NCI-H526 (cell line): ENCODE results near the gene ABLIM1.

Experiments used
- DNase-seq, 2 experiments: peaks; one replicate each; lab custom pipeline; 2025; lab: John Stamatoyannopoulos, UW

Gene ABLIM1

DNA sequence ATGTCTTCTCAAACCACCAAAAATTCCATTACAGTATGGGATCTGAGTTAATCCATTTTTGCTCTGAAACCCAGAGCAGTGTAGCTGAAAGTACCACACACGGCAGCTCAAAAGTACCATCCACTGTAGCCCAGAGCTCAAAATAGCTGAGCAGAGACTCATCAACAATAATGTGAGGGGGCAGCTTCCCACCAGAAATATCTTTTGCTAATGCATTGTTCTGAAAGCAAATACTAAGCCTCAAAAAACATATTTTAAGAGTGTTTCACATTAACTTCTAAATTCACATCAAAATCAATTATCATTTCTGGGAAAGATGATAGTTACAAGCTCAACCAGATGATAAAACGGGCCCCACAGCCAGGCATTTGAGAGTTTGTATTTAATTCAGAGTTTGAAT is 73.7 kb downstream of the ABLIM1 start:
- no peak for DNase-seq

DNA sequence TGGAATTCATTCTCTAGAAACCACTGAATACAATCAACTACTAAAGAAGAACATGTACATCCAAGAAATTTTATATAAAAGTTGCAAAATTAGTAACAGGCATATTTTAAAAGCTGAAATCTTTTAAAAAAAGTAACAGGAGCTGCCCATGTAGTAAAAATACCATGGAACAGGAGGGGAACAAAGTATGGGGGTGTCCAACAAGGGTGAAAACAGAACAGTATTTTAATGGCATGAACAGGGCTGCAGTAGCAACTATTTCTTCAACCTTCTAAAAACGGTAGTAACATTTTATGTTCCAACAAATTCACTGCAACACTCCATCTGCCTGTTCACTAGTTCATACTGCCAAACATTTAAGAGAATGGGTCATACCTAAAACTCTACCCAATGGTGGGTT is 77.0 kb downstream of the ABLIM1 start:
- DNase-seq, result no peak

DNA sequence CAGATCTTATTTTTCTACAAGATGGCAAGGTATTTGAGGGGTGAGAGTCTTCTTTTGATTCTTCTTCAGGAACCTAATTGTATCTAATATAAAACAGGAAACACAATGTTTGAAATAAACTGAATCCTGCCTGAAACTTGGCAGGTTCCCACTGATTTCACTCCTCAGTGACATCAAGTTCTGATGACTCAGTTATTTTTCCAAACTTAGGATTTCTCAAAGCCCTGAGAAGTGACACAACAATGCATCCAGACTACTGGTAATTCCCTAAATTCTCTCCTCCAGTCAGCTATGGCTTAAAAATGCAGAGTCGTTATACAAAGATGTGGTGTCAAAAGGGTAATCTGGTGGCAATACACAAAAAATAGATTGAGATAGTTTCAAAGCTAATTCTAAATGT is 80.9 kb downstream of the ABLIM1 start:
- DNase-seq, result no peak

DNA sequence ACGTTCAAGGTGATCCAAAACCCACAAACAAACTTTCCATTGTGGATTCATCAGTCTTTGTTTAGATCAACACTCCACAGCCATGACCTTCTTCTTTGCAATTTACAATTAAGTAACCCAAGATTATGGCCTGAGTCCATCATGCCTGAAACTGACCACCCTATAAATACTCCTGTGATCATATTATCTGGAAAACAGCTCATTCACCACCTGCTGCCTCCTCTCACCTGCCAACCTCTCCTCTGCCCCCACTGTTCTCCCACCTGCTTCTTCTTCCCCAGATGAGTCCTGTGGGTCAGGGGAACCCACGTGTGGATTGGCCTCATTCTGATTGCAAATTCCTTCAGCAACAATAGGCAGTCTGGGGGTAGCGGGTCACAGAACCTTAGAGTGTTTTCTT is 81.4 kb downstream of the ABLIM1 start:
- DNase-seq, result no peak

DNA sequence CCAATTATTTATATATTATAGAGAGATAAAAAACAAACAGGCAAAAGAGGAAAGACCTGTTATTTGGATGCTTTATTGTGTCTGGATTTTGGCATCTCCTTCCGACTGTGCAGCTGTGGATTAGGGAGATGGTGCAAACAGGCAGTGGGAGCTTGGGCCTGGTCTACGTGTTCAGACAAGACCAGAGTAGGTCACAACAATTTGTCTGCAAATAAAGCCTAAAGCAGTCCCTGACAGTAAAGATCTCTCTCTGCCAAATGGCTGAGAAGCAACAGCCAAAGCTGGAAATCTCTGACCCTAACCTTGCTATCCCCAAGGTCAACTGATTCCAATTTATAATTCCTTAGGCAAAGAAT is 82.0 kb downstream of the ABLIM1 start:
- DNase-seq, result no peak

DNA sequence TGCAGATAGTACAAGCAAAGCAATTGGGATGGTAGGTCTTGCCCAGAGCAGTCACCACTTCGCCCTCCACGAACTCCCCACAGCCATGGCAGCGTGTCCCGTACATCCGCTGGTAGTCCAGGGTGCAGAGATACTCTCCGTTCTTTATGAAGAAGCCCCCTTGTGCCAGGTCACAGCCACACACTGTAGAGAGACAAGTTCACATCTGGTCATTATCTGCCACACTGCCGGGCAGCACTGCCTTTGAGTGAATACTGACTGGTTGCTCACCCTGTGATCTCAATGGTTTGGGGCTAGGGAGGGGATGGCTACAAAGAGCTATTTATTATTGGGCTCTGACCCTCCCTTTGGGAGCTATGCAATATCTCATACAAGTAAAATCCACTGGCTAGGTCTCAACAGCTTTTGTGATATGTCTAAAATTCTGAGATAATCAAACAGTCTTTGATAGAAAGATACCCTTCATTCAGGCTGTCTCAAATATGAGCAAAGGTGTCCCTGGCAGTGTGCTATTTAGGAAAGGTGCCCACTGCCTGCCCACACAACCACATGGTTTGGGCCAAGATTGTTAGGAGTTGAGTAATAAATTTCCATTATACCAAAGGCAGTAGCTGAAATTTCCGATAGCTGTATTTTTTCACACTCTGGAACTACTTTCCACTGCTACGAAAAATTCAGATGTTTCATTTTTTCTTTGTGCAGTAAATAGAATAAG is 82.5 kb downstream of the ABLIM1 start:
- no peak for DNase-seq

DNA sequence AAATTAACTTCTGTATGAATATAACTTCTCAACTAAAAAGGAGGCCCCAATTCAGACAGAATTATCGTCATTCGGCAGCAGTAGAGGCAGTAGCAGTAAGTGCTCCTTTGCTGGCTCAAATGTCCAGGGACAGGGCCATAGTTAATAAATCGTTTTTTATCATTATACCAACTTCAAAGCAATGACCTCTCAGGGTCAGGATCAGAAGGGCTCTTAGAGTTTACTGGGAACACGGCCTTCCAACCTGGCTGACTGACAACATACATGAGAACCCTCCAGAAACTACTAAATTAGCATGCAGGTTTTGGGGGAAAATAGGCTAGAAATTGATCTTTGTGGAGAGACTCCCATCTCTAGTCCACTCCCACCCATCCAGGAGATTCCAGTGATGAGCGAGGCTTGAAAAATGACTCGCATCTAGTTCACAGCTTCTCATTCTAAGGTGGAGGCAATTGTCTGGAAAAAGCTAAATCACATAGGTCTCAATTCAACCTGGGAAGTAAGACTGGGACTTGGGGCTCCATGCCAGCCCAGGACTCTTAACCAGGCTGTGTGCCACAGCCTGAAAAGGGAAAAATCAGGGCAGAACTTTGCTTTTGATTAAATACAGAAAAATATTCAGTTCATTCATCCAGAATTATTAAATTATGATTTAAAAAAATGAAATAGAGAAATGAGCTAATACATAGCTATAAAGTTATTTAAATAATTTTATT is 84.6 kb downstream of the ABLIM1 start:
- no peak for DNase-seq

DNA sequence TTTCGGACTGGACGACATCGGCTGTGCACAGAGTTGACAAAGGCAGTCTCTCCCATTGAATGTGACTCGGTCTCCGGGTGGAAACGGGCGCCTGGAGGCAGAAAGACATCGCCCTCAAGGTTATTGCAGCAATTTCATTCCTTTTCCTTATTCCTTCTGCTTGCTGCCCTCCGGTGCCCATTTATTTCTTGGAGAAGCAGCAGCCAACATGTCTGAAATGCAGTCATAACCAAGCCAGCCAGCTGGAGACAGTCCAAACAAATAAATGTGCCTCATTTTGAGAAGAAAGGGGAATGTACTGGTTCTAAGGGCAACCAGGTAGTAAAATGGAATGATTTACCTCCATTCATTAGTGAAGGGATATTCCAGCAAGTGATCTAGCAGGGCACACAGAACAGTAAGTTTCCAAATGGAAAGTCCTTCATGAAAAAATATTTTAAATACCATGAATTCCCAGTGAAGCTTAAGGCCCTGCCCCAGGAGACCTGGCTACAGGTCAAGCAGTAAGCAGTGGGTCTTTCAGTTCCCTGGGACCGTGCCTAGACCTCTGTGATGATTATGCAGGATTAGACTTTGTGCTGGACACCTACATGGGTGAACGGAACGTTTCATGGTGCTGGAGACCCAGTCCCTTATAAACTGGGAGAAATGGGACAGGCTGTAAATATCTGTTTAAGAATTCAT is 86.6 kb downstream of the ABLIM1 start:
- DNase-seq, result no peak

DNA sequence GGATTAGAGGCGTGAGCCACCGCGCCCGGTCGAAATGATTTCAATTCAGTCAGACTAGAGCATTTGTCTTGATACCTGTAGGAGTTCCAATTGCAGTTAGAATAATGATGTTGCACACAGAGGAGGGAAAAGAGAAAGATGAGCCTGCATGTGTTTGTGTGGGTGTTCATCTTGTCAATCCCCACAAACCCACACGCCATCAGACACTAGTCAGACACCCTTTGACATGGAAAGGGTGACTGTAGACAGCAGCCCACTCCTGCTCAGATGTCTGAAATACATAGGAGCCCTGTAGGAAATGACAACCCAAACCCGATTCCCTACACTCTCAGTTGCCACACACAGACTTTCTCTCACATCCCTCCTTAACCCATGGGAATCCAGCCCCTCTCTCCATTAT is 92.0 kb downstream of the ABLIM1 start:
- DNase-seq, result no peak

DNA sequence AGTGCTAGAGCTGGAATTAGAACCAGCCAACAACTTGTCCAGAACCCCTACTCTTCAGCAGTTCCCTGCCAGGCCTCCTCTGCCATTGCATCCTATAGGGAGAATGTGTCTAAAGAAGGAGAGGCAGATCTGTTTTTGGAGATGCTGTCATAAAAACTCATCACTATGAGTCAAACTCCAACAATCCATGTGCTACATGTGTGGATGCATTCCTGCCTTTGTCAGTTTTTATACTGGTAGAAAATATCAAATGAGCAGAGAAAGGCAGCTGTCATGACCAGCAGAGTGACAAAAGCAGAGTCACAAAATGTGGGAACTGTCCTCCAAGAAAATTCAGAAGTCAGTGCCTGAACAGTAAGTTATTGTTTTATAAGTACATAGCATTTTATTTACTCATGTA is 93.0 kb downstream of the ABLIM1 start:
- no peak for DNase-seq

DNA sequence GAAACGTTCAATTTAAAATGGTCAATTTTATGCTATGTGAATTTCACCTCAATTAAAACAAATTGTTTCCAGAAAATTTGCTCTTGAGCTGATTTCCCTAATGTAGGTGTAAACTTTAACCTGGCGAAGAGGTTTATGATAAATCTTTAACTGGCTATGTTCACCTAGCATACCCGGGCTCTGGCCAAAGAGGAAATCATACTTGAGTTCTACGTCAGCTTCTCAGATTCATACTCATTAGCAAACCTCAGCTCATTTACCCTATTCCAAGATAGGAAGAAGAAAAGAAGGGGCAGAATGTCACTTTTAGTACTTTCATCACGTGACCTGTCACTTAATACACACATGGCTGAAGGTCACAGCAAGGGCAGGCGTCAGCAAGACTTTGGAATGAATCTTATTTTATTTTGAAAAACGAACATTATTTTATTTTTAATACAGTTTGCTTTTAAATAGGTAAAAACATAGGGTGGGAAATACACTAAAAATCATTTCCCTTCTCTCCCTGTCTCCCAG is 97.0 kb downstream of the ABLIM1 start:
- DNase-seq, result no peak

DNA sequence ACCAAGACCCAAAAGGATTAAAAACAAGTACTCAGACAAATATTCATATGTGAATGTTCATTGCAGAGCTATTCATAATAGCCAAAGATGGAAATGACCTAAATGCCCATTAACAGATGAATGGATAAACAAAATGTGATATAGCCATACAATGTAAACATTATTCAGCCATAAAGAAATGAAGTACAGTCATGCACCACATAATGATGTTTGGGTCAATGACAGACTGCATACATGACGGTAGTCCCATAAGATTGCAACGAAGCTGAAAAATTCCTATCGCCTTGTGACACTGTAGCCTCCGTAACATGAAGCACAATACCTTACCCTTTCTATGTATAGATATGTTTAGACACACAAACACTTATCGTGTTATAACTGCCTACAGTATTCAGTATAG is 97.9 kb downstream of the ABLIM1 start:
- DNase-seq, result no peak

DNA sequence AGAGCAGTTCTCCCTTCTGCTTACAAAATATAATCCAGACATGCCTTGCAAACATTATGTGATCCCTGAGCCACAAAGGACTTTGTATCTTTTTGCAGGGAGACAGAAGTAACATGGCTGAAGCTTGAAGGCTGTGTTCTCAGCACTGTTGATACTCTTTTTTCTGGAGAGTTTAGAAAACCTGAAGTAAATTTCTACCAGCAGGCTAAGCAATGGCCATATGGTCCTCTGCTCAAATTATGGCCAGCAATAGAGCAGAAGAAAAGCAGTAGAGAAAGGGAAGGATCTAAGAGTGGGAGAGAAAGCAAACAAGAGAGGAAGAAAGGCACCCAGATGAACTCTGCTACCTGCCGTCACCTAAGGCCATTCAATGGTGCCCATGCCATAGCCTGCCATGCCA is 98.4 kb downstream of the ABLIM1 start:
- DNase-seq, result no peak

DNA sequence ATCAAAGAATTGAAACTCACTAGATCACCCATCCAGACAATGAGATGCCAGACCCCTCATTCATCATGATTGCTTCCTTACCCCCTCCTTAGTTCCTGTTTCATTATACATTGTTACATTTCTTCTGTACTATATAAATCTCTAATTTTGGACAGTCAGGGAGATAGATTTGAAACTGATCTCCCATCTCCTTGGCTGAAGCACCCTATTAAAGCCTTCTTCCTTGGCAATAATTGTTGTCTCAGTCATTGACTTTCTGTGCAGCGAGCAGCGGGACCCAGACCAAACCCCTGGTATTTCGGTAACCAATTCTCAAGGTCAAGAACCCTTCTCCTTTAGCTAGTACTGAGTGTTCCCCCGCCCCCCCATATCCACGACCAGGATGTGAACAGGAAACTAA is 100.2 kb downstream of the ABLIM1 start:
- DNase-seq, result no peak

DNA sequence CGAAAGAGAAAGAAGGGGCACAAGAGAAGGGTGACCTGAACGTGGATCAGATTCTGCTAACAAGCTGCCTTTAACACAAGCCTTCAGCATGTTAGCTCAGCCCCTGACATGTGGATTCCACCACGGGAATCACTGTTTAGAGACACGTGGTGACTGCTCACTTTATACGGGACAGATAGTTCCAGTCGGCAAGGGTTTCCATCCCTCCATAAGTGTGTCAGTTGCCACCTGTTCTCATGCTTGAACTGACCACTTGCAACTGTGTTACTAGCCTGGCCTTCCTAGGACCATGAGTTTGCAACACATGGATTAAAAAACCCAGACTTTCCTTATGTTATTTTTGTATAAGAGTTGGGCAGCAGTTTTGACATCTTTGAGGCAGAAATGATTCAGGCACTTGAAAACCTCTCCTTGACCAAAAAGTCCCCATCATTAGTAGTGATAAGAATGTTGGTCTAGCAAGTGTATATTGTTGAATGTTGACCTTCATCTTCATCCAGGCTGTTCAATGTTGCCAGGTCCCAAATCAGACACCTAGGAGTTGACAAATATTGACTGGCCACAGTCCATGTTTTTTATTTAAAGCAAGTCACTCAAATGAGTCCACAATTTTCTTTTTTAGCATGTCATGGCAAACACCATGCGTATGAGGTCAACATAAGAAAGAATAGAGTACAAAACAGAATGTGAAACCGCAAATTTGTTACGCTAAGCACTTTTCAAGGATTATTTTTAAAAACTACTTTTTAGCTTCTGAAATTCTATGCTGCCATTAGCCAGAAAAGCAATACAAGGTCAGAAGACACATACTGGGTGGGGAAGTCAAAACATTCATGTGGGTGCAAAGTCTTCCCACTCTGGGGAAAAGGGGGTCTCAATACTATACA is 101.6 kb downstream of the ABLIM1 start:
- DNase-seq, result no peak

DNA sequence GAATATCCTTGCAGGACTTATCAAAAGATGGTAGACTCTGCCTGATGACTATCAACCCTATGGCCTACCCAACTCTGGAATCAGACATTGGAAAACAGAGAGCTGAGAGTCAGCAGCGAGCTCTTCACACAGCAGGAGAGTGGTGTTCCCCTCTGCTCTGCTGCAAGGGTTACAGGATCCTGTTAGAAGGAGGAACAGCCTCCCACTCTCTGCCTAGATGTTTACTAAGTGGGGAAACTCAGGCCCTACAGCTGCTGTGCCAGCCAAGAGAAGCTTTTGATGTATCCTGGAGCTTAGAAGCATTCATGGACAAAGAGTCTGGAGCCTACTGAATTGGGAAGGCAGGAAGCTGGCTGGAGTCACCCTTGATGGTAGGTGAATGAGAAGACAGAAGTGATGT is 104.6 kb downstream of the ABLIM1 start:
- no peak for DNase-seq

DNA sequence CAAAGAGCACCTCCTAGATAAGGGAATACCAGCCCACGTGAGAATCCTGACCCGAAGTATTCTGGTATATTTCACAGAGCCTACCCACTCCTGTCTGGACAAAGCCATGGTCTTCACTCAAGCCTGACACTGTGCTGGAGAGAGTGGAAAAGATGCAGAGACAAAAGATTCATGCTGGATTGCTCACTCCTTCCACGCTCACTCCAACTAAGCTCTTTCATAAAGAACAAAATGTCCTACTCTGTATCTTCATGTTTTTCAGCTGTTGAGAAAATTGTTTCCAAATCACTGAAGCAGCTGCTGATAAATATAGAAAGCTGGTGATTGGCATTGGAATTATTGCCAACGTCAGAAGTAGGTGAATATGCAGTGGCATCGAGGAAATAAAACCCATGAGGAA is 106.0 kb downstream of the ABLIM1 start:
- DNase-seq, result no peak

DNA sequence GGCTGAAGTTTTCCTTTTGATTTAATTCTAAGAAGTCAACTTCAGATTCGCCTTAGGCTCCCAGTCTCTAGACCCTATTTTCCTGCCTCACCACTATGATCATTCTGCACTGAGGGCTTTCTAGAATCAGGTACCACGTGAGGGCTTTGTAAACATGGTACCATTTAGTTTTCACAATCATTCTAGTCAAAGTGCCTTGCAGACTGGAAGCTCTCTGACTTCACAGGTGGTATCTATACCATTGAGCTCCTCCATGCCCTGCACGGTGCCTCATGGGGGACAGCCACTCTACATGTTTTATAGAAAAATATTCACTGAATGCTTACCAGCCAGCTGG is 106.5 kb downstream of the ABLIM1 start:
- DNase-seq, result no peak

DNA sequence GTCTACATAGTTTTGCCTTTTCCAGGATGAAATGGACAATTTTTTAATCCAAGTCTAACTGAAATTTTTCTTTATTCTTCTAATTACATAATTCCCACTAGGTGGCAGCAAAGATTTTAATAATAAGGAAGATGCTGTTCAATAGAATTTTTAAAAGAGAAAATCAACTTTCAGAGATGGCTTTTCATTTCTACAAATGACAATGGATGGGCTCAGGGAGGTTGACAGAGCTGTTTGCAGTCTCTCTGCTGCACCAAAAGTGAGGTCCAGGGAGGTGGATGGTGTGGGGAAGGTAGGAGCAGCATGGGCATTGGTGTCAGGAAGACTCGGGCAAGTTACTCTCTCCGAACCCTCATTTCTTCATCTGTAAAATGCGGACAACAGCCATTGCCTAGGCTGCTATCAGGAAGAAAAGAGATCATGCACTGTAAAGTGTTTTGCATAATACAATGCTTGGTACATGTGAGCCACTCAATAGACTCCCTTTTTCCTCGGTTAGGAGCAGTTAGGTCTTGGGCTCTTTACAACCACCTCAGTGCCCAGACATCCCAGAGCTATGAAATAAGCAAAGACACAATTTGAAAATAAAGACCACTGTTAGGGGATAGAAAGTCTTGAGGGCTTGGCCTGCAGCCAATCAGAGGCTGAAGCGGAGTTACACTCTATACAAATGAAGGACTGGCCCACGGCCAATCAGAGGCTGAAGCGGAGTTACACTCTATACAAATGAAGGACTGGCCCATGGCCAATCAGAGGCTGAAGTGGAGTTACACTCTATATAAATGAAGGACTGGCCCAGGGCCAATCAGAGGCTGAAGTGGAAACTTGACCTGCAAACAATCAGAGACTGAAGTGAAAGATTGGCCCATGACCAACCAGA is 107.1 kb downstream of the ABLIM1 start:
- DNase-seq, result peak in 1 of 2 experiments; percentile 49

DNA sequence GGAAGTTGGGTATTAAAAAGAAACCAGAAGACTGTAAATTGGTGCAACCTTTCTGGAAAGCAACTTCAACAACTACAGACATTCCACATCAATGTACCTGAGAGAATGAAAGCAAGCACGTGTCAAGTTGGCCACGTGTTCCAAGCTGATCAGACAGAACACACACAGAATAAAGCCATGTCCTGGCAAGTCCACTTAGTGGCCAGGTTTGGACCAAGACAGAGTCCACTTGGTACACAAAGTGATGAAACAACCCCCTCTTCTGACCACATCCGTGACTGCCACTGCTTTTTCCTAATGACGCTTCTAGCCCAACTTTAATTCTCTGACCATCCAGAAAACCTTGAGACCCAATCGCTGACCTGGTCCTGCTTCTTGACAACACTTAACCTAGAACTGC is 109.4 kb downstream of the ABLIM1 start:
- peak in 1 of 2 experiments; percentile 8 for DNase-seq

DNA sequence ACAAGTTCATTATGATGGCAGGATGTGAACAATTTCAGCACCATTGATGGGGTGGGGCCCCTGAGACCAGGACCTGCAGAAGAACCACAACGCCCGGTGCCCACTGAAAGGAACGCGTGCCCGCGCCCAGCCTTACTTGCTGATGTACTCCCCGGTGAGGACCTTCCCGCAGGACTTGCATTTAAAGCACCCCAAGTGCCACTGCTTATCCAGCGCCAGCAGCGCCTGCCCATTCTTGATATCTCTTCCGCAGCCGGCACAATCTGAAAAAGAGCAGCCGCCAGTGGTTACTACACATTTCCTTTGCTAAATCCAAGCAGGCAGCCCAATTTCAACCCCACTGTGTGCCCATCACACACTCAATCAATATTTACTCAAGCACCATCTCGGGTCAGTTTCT is 110.6 kb downstream of the ABLIM1 start:
- no peak for DNase-seq
